ENCODE results near the gene RNF214. TPM values are rescaled to one million over a fixed set of nuclear protein-coding genes. Genes with fewer than 3 reads are reported as not detected.

Gene RNF214
- total RNA-seq, 4 donors from 2014 or later = 12.4 to 21.5 (median 18.4) TPM

GRCh38 chr11:117249571-117249970 lies 17.1 kb downstream of the RNF214 start:
- Histone ChIP-seq H3K4me3 (no peak overlapping the region), H3K27ac (replicated peaks in 1 of 4) (no peak overlapping the region), H3K4me1 (no peaks in the 10 kb centered on the region), H3K27me3 (no peaks in the 10 kb centered on the region), H3K36me3 (peaks cover 56 to 81% (median 77%) of the 10 kb centered on the region in 4 donors), H3K9me3 (no peaks in the 10 kb centered on the region)
- TF ChIP-seq POLR2A (IDR thresholded peaks at IDR 0.05; ENCODE audit: low read depth) = no peak
- TF ChIP-seq CTCF (IDR thresholded peaks at IDR 0.05) = no peak
- TF ChIP-seq EP300 (IDR thresholded peaks at IDR 0.05) = no peak
- no peak for TF ChIP-seq POLR2AphosphoS5 (IDR thresholded peaks at IDR 0.05)
- WGBS = 86% methylated on average over 4 of the region's 4 CpGs
- DNase-seq (ENCODE audit: extremely low spot score) = no peak
- intact Hi-C loops (cut with DNase I) = no loop called here

GRCh38 chr11:117251506-117251905 lies 19.0 kb downstream of the RNF214 start:
- no peak overlapping the region for H3K27ac ChIP-seq (replicated peaks in 1 of 4)
- no peaks in the 10 kb centered on the region for H3K27me3 ChIP-seq
- intact Hi-C loops (cut with DNase I) = no loop called here
- peaks cover 40 to 81% (median 68%) of the 10 kb centered on the region in 4 donors for H3K36me3 ChIP-seq
- H3K9me3 ChIP-seq = no peaks in the 10 kb centered on the region
- no peak for DNase-seq (ENCODE audit: extremely low spot score)
- no peak overlapping the region for H3K4me3 ChIP-seq
- 92% methylated on average over 7 of the region's 10 CpGs for WGBS
- TF ChIP-seq POLR2AphosphoS5 (IDR thresholded peaks at IDR 0.05) (no peak), CTCF (IDR thresholded peaks at IDR 0.05) (no peak), POLR2A (IDR thresholded peaks at IDR 0.05; ENCODE audit: low read depth) (no peak), EP300 (IDR thresholded peaks at IDR 0.05) (no peak)
- H3K4me1 ChIP-seq = no peaks in the 10 kb centered on the region

- 72% methylated on average over 3 of the region's 3 CpGs for WGBS
- H3K36me3 ChIP-seq = peaks cover 15 to 78% (median 48%) of the 10 kb centered on the region in 4 donors
- no peak for DNase-seq (ENCODE audit: extremely low spot score)
- no peak overlapping the region for H3K27ac ChIP-seq (replicated peaks in 1 of 4)
- no peaks in the 10 kb centered on the region for H3K4me1 ChIP-seq
- TF ChIP-seq POLR2A (IDR thresholded peaks at IDR 0.05; ENCODE audit: low read depth) (no peak), CTCF (IDR thresholded peaks at IDR 0.05) (no peak), EP300 (IDR thresholded peaks at IDR 0.05) (no peak), POLR2AphosphoS5 (IDR thresholded peaks at IDR 0.05) (no peak)
- intact Hi-C loops (cut with DNase I) = no loop called here
- no peaks in the 10 kb centered on the region for H3K9me3 ChIP-seq
- H3K27me3 ChIP-seq = no peaks in the 10 kb centered on the region
- no peak overlapping the region for H3K4me3 ChIP-seq
These were observed 23.5 kb downstream of the RNF214 start for GRCh38 chr11:117255966-117256365.

GRCh38 chr11:117256573-117256972 lies 24.1 kb downstream of the RNF214 start:
- DNase-seq (ENCODE audit: extremely low spot score) = no peak
- no peak for TF ChIP-seq POLR2A (IDR thresholded peaks at IDR 0.05; ENCODE audit: low read depth)
- no peak for TF ChIP-seq EP300 (IDR thresholded peaks at IDR 0.05)
- no peak for TF ChIP-seq CTCF (IDR thresholded peaks at IDR 0.05)
- no peak for TF ChIP-seq POLR2AphosphoS5 (IDR thresholded peaks at IDR 0.05)
- 45% methylated on average over 2 of the region's 2 CpGs for WGBS
- Histone ChIP-seq H3K9me3 (no peaks in the 10 kb centered on the region), H3K27ac (replicated peaks in 1 of 4) (no peak overlapping the region), H3K4me3 (no peak overlapping the region), H3K4me1 (no peaks in the 10 kb centered on the region), H3K36me3 (peaks cover 19 to 84% (median 51%) of the 10 kb centered on the region in 4 donors), H3K27me3 (no peaks in the 10 kb centered on the region)
- intact Hi-C loops (cut with DNase I) = no loop called here

GRCh38 chr11:117258576-117258975 lies 26.1 kb downstream of the RNF214 start:
- peaks cover 15 to 88% (median 43%) of the 10 kb centered on the region in 4 donors for H3K36me3 ChIP-seq
- no peaks in the 10 kb centered on the region for H3K9me3 ChIP-seq
- no peaks in the 10 kb centered on the region for H3K4me1 ChIP-seq
- intact Hi-C loops (cut with DNase I) = no loop called here
- H3K4me3 ChIP-seq = no peak overlapping the region
- DNase-seq (ENCODE audit: extremely low spot score) = no peak
- H3K27me3 ChIP-seq = no peaks in the 10 kb centered on the region
- WGBS = 82% methylated on average over 2 of the region's 2 CpGs
- TF ChIP-seq CTCF (IDR thresholded peaks at IDR 0.05) = no peak
- no peak for TF ChIP-seq EP300 (IDR thresholded peaks at IDR 0.05)
- no peak for TF ChIP-seq POLR2A (IDR thresholded peaks at IDR 0.05; ENCODE audit: low read depth)
- TF ChIP-seq POLR2AphosphoS5 (IDR thresholded peaks at IDR 0.05) = no peak
- H3K27ac ChIP-seq (replicated peaks in 1 of 4) = no peak overlapping the region
